Measurements from ENCODE around the gene SPRR1B.
"Not testable (repeated sequence)": the region's sequence is repeated elsewhere in the genome, so short reads cannot be mapped to it uniquely, and the experiment has no call there.

Gene SPRR1B

DNA sequence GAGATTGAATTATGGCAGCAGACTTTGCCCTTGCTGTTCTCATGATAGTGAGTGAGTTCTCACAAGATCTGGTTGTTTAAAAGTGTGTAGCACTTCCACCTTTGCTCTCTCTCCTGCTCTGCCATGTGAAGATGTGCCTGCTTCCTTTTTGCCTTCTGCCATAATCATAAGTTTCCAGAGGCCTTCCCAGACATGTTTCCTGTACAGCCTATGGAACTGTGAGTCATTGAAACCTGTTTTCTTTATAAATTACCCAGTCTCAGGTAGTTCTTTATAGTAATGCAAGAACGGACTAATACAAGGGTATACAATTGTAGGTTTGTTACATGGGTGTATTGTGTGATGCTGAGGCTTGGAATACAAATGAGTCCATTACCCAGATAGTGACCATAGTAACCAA, 4.2 kb downstream of the SPRR1B start:
- no peak overlapping the region for H3K4me3 ChIP-seq (ENCODE audit: low read depth, low read length)
- H3K36me3 ChIP-seq (ENCODE audit: control insufficient read depth, insufficient read depth, low read length) = no peaks in the 10 kb centered on the region
- no peak overlapping the region for H3K27ac ChIP-seq (ENCODE audit: low read depth, low read length)
- peaks cover 3% of the 10 kb centered on the region; the same call in 1 of the 2 replicates for H3K4me1 ChIP-seq (ENCODE audit: control insufficient read depth, insufficient read depth, low read length)
- H3K9ac ChIP-seq (ENCODE audit: low read depth, low read length) = no peak overlapping the region
- no peaks in the 10 kb centered on the region for H3K9me3 ChIP-seq (ENCODE audit: control insufficient read depth, insufficient read depth, low read length)
- no peaks in the 10 kb centered on the region for H3K27me3 ChIP-seq (ENCODE audit: control insufficient read depth, insufficient read depth, low read length)

GRCh38 chr1:153040950-153041631, 10.1 kb downstream of the SPRR1B start, which contains the start of gene SPRR2D:
Gene SPRR2D, minus strand, starts transcription at chr1:153041120. Its CDS starts 774 bp downstream, at chr1:153040346.
- Histone ChIP-seq H3K9ac (ENCODE audit: low read depth, low read length) (no peak within 1 kb of the TSS), H3K4me3 (ENCODE audit: low read depth, low read length) (no peak within 1 kb of the TSS), H3K36me3 (ENCODE audit: control insufficient read depth, insufficient read depth, low read length) (no peaks in the 10 kb centered on the region), H3K4me1 (ENCODE audit: control insufficient read depth, insufficient read depth, low read length) (no peaks in the 10 kb centered on the region), H3K27ac (ENCODE audit: low read depth, low read length) (no peak within 1 kb of the TSS), H3K27me3 (ENCODE audit: control insufficient read depth, insufficient read depth, low read length) (no peaks in the 10 kb centered on the region), H3K9me3 (ENCODE audit: control insufficient read depth, insufficient read depth, low read length) (no peaks in the 10 kb centered on the region)

GRCh38 chr1:153049211-153049610, 18.2 kb downstream of the SPRR1B start:
- H3K9ac ChIP-seq (ENCODE audit: low read depth, low read length) = no peak overlapping the region
- no peaks in the 10 kb centered on the region for H3K36me3 ChIP-seq (ENCODE audit: control insufficient read depth, insufficient read depth, low read length)
- H3K27me3 ChIP-seq (ENCODE audit: control insufficient read depth, insufficient read depth, low read length) = no peaks in the 10 kb centered on the region
- no peaks in the 10 kb centered on the region for H3K4me1 ChIP-seq (ENCODE audit: control insufficient read depth, insufficient read depth, low read length)
- no peaks in the 10 kb centered on the region for H3K9me3 ChIP-seq (ENCODE audit: control insufficient read depth, insufficient read depth, low read length)
- H3K4me3 ChIP-seq (ENCODE audit: low read depth, low read length) = no peak overlapping the region
- no peak overlapping the region for H3K27ac ChIP-seq (ENCODE audit: low read depth, low read length)

GRCh38 chr1:153056111-153056510, 25.1 kb downstream of the SPRR1B start:
- not testable (repeated sequence) for H3K9me3 ChIP-seq (ENCODE audit: control insufficient read depth, insufficient read depth, low read length); H3K4me3 ChIP-seq (ENCODE audit: low read depth, low read length); H3K9ac ChIP-seq (ENCODE audit: low read depth, low read length); H3K27me3 ChIP-seq (ENCODE audit: control insufficient read depth, insufficient read depth, low read length); H3K36me3 ChIP-seq (ENCODE audit: control insufficient read depth, insufficient read depth, low read length); H3K27ac ChIP-seq (ENCODE audit: low read depth, low read length); H3K4me1 ChIP-seq (ENCODE audit: control insufficient read depth, insufficient read depth, low read length)

DNA sequence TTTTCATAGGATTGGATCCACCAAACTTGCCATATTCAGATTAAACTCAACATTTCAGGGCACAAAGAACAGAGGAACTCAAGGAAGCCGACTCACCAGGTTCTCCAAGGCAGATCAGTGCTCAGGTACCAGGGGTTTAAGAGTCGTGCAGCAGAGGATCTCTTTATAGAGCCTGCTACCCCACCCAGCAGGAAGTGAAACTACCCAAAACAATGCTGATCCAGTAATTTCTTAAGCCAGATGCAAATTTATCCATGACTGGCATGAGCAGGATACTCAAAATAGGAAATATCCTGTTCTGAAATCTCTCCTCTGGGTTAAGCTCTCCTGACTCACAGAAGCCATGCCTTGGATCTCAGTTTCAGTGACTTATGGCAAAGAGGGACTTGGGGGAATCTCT, 26.4 kb downstream of the SPRR1B start, which contains the start of gene SPRR2A:
Gene SPRR2A, minus strand, starts transcription at position 138 of the 400 bp plus-strand sequence. CDS start 777 bp downstream, outside the sequence.
- H3K4me3 ChIP-seq (ENCODE audit: low read depth, low read length) = no peak within 1 kb of the TSS
- no peaks in the 10 kb centered on the region for H3K27me3 ChIP-seq (ENCODE audit: control insufficient read depth, insufficient read depth, low read length)

DNA sequence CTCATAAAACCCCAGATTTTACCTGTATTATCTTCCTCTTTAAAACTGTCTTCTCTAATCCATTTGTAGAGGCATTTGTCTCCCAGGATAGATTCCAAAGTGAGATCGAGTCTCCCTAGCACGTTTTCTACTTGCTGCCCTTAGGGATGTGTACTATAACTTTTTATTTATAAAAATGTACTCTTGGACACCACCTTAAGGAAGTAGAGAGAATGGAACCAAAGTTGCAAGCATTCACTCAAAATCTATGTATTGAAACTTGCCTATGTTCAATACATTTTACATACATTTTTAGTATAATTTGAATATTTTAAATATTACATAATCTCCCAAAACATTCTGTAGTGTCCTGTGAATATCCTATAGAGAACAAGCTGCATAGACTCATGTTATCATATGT, 27.2 kb downstream of the SPRR1B start:
- Histone ChIP-seq H3K9me3 (ENCODE audit: control insufficient read depth, insufficient read depth, low read length) (no peaks in the 10 kb centered on the region), H3K9ac (ENCODE audit: low read depth, low read length) (no peak overlapping the region), H3K36me3 (ENCODE audit: control insufficient read depth, insufficient read depth, low read length) (no peaks in the 10 kb centered on the region), H3K27me3 (ENCODE audit: control insufficient read depth, insufficient read depth, low read length) (no peaks in the 10 kb centered on the region), H3K27ac (ENCODE audit: low read depth, low read length) (no peak overlapping the region), H3K4me3 (ENCODE audit: low read depth, low read length) (no peak overlapping the region), H3K4me1 (ENCODE audit: control insufficient read depth, insufficient read depth, low read length) (no peaks in the 10 kb centered on the region)

More for the DNA sequence above, 26.4 kb downstream of the SPRR1B start, which contains the start of gene SPRR2A:
- Histone ChIP-seq H3K4me1 (ENCODE audit: control insufficient read depth, insufficient read depth, low read length) (no peaks in the 10 kb centered on the region), H3K9ac (ENCODE audit: low read depth, low read length) (no peak within 1 kb of the TSS), H3K36me3 (ENCODE audit: control insufficient read depth, insufficient read depth, low read length) (no peaks in the 10 kb centered on the region), H3K27ac (ENCODE audit: low read depth, low read length) (no peak within 1 kb of the TSS), H3K9me3 (ENCODE audit: control insufficient read depth, insufficient read depth, low read length) (no peaks in the 10 kb centered on the region)

GRCh38 chr1:153058826-153059784, 28.1 kb downstream of the SPRR1B start:
- H3K27ac ChIP-seq (ENCODE audit: low read depth, low read length) = no peak overlapping the region
- H3K4me3 ChIP-seq (ENCODE audit: low read depth, low read length) = no peak overlapping the region
- H3K4me1 ChIP-seq (ENCODE audit: control insufficient read depth, insufficient read depth, low read length) = no peaks in the 10 kb centered on the region
- no peaks in the 10 kb centered on the region for H3K9me3 ChIP-seq (ENCODE audit: control insufficient read depth, insufficient read depth, low read length)
- H3K9ac ChIP-seq (ENCODE audit: low read depth, low read length) = no peak overlapping the region
- no peaks in the 10 kb centered on the region for H3K27me3 ChIP-seq (ENCODE audit: control insufficient read depth, insufficient read depth, low read length)
- H3K36me3 ChIP-seq (ENCODE audit: control insufficient read depth, insufficient read depth, low read length) = no peaks in the 10 kb centered on the region

DNA sequence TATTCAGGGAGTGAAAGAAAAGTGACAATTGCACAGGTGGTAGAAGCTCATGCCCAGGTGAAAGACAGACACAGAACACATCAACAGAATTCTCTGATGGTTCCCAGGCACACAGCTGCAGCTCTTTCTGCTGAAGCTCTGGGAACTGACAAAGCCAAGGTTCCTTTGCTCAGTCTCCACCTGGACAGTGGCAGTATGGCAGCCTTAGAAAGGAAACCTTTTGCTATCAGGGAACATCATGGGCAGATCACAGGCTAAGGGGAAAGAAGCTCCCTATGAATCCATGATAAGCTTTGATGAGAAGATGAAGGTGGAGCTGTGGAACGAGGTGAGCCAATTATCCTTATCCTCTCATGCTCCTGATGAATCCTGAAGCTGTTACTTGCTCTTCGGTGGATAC, 39.2 kb downstream of the SPRR1B start:
- H3K9me3 ChIP-seq (ENCODE audit: control insufficient read depth, insufficient read depth, low read length) = no peaks in the 10 kb centered on the region
- H3K4me1 ChIP-seq (ENCODE audit: control insufficient read depth, insufficient read depth, low read length) = no peaks in the 10 kb centered on the region
- no peak overlapping the region for H3K27ac ChIP-seq (ENCODE audit: low read depth, low read length)
- no peaks in the 10 kb centered on the region for H3K36me3 ChIP-seq (ENCODE audit: control insufficient read depth, insufficient read depth, low read length)
- no peaks in the 10 kb centered on the region for H3K27me3 ChIP-seq (ENCODE audit: control insufficient read depth, insufficient read depth, low read length)
- no peak overlapping the region for H3K4me3 ChIP-seq (ENCODE audit: low read depth, low read length)
- H3K9ac ChIP-seq (ENCODE audit: low read depth, low read length) = no peak overlapping the region

DNA sequence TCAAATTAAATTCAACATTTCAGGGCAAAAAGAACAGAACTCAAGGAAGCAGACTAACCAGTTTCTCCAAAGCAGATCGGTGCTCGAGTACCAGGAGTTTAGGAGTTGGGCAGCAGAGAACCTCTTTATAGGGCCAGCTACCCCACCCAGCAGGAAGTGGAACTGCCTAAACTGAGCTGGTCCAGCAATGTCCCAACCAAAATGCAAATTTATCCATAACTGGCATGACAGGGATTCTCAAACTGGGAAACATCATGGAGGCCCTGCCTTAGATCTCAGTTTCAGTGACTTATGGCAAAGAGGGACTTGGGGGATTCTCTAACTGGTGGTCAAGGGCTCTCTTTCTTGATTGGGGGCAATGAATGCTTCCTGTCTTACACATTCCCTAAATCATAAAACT, 40.5 kb downstream of the SPRR1B start, which contains the start of gene SPRR2B:
Gene SPRR2B, minus strand, starts transcription at position 101 of the 400 bp plus-strand sequence. CDS start 772 bp downstream, outside the sequence.
- Histone ChIP-seq H3K27ac (ENCODE audit: low read depth, low read length) (no peak within 1 kb of the TSS), H3K36me3 (ENCODE audit: control insufficient read depth, insufficient read depth, low read length) (no peaks in the 10 kb centered on the region)

GRCh38 chr1:153072806-153073726, 42.1 kb downstream of the SPRR1B start:
- Histone ChIP-seq H3K36me3 (ENCODE audit: control insufficient read depth, insufficient read depth, low read length) (no peaks in the 10 kb centered on the region), H3K9me3 (ENCODE audit: control insufficient read depth, insufficient read depth, low read length) (no peaks in the 10 kb centered on the region), H3K27me3 (ENCODE audit: control insufficient read depth, insufficient read depth, low read length) (no peaks in the 10 kb centered on the region), H3K27ac (ENCODE audit: low read depth, low read length) (no peak overlapping the region), H3K4me3 (ENCODE audit: low read depth, low read length) (no peak overlapping the region), H3K9ac (ENCODE audit: low read depth, low read length) (no peak overlapping the region), H3K4me1 (ENCODE audit: control insufficient read depth, insufficient read depth, low read length) (no peaks in the 10 kb centered on the region)

More for the DNA sequence above, 40.5 kb downstream of the SPRR1B start, which contains the start of gene SPRR2B:
- H3K9ac ChIP-seq (ENCODE audit: low read depth, low read length) = no peak within 1 kb of the TSS
- H3K27me3 ChIP-seq (ENCODE audit: control insufficient read depth, insufficient read depth, low read length) = no peaks in the 10 kb centered on the region
- H3K4me1 ChIP-seq (ENCODE audit: control insufficient read depth, insufficient read depth, low read length) = no peaks in the 10 kb centered on the region
- no peaks in the 10 kb centered on the region for H3K9me3 ChIP-seq (ENCODE audit: control insufficient read depth, insufficient read depth, low read length)
- no peak within 1 kb of the TSS for H3K4me3 ChIP-seq (ENCODE audit: low read depth, low read length)

Measured in HUES48 (cell line).